A549 (cell line): Measurements from ENCODE around the gene PKLR. TPM values are rescaled to one million over a fixed set of nuclear protein-coding genes. Genes with fewer than 3 reads are reported as not detected.
A peak's percentile ranks its signal among the peaks of the same experiment; 100 is the strongest.

ENCODE experiments used
- ATAC-seq, 2 experiments: fragments of 200-7000 bp in 1 of 2; fragments of >200 bp in 1 of 2; cut with Nextera tagmentation in 1 of 2; cut with Tn5 transposase in 1 of 2; 3 replicates each; pipeline versions ENCODE4 v1.8.0 to v1.9.1; 2018 to 2020; ENCODE audit warnings: mild to moderate bottlenecking in 1 of 2, moderate library complexity in 1 of 2
- CTCF ChIA-PET: fragments of 300-600 bp; sonication (Branson Sonifier 250); formaldehyde crosslinking; extraction: SDS; loops from one replicate; lab custom pipeline; 2021; ENCODE audit warnings: antibody characterized with exemption, inconsistent platforms; lab: Yijun Ruan, JAX
- POLR2A ChIA-PET: fragments of 350-600 bp; formaldehyde crosslinking; extraction: SDS; loops from one replicate; lab custom pipeline; 2021; ENCODE audit warnings: antibody characterized with exemption, inconsistent platforms; lab: Yijun Ruan, JAX
- DNase-seq, 2 experiments: peaks; one replicate each; pipeline versions ENCODE4 v3.0.0 to v3.0.0-alpha.2; 2011 to 2016; ENCODE audit warnings: low read depth in 1 of 2, low spot score in 1 of 2
- FAIRE-seq: peaks from 2 replicates; lab custom pipeline; 2011; peaks lifted over from hg19 to GRCh38; lab: Jason Lieb, UNC
- H3K27ac ChIP-seq, 2 experiments: fragments of >200 bp; sonication (Bioruptor Twin); formaldehyde crosslinking; 3 replicates each; pipeline ENCODE4 v1.5.1; 2016 to 2017
- H3K4me1 ChIP-seq: fragments of >200 bp; sonication (Bioruptor Twin); formaldehyde crosslinking; 3 replicates; pipeline ENCODE4 v1.6.1; 2016
- H3K4me2 ChIP-seq: fragments of >200 bp; sonication (Bioruptor Twin); formaldehyde crosslinking; 3 replicates; pipeline ENCODE4 v1.6.1; 2016
- H3K4me3 ChIP-seq: fragments of >200 bp; sonication (Bioruptor Twin); formaldehyde crosslinking; 3 replicates; pipeline ENCODE4 v1.5.1; 2016
- H3K9me3 ChIP-seq: fragments of >200 bp; sonication (Bioruptor Twin); formaldehyde crosslinking; 3 replicates; pipeline ENCODE4 v1.6.1; 2016
- CBX2 ChIP-seq: fragments of 200-600 bp; sonication (generic); IDR thresholded peaks from 2 replicates; pipeline ENCODE4 v1.6.1; 2016; ENCODE audit warnings: low read depth, mild to moderate bottlenecking, borderline replicate concordance
- CHD4 ChIP-seq: fragments of 200-600 bp; sonication (generic); IDR thresholded peaks from 2 replicates; pipeline ENCODE4 v1.6.1; 2016; ENCODE audit warnings: antibody characterized with exemption, mild to moderate bottlenecking, borderline replicate concordance
- FOXS1 ChIP-seq: fragments of 250-450 bp; sonication (Bioruptor Pico); IDR thresholded peaks from 2 replicates; pipeline ENCODE4 v1.5.0; 2020; ENCODE audit warnings: mild to moderate bottlenecking, moderate library complexity
- HOXA7 ChIP-seq: fragments of 250-450 bp; sonication (Bioruptor Pico); IDR thresholded peaks from 2 replicates; pipeline ENCODE4 v1.5.0; 2020; ENCODE audit warnings: mild to moderate bottlenecking, moderate library complexity
- HOXB5 ChIP-seq: fragments of 250-450 bp; sonication (Bioruptor Pico); IDR thresholded peaks from 2 replicates; pipeline ENCODE4 v1.5.0; 2020; ENCODE audit warnings: mild to moderate bottlenecking, moderate library complexity
- KDM5A ChIP-seq: fragments of 200-600 bp; sonication (generic); IDR thresholded peaks from 2 replicates; pipeline ENCODE4 v1.6.1; 2016; ENCODE audit warnings: antibody characterized with exemption, mild to moderate bottlenecking
- NFE2L2 ChIP-seq: fragments of 150-350 bp; conservative IDR thresholded peaks from 2 replicates; pipeline ENCODE4 v1.6.1; 2014; ENCODE audit warnings: low read length
- NPAS2 ChIP-seq: fragments of 250-450 bp; sonication (Bioruptor Pico); IDR thresholded peaks from 2 replicates; pipeline ENCODE4 v1.8.0; 2022; ENCODE audit warnings: mild to moderate bottlenecking, moderate library complexity, borderline replicate concordance
- POLR2A ChIP-seq: IDR thresholded peaks from 2 replicates; pipeline ENCODE4 v1.6.1; 2012; ENCODE audit warnings: mild to moderate bottlenecking, low read length
- RARB ChIP-seq: fragments of 250-450 bp; sonication (Bioruptor Pico); IDR thresholded peaks from 2 replicates; pipeline ENCODE4 v1.8.0; 2021; ENCODE audit warnings: mild to moderate bottlenecking, moderate library complexity
- SMC3 ChIP-seq: fragments of >200 bp; sonication (Bioruptor Twin); formaldehyde crosslinking; IDR thresholded peaks from 3 replicates; pipeline ENCODE4 v1.6.1; 2018; ENCODE audit warnings: inconsistent platforms
- SREBF2 ChIP-seq: fragments of 450-650 bp; IDR thresholded peaks from 2 replicates; pipeline ENCODE4 v1.6.1; 2014; ENCODE audit warnings: mild to moderate bottlenecking, moderate library complexity
- ZC3H11A ChIP-seq: fragments of 450-650 bp; IDR thresholded peaks from 2 replicates; pipeline ENCODE4 v1.6.1; 2014; ENCODE audit warnings: antibody characterized with exemption, mild to moderate bottlenecking
- WGBS: methylation state at CpG from one replicate; pipeline ENCODE4 v1.1.6; 2017; ENCODE audit errors: missing lambda C conversion rate; 5-methylcytosine and 5-hydroxymethylcytosine counted together
- polyA plus RNA-seq, 4 experiments: library from polyadenylated mRNA; depleted of rRNA in 3 of 4; stranded (reverse); fragments of >200 nt; fragmentation: RNase III in 1 of 4; extraction: RNeasy Plus Mini Kit Qiagen cat#74134 plus additional on column Dnase treatment in 1 of 4; gene quantifications; 2 replicates in 3 of 4; 3 replicates in 1 of 4; pipeline ENCODE4 v1.2.3, GENCODE V29; 2011 to 2017
- TF ChIP-seq, protein P1 (sequence below): fragments of 200-600 bp; sonication (generic); IDR thresholded peaks from 2 replicates; pipeline ENCODE4 v1.6.1; 2016; ENCODE audit warnings: antibody characterized with exemption, mild to moderate bottlenecking, moderate library complexity
- TF ChIP-seq, protein P2 (sequence below): fragments of 150-350 bp; IDR thresholded peaks from 2 replicates; pipeline ENCODE4 v1.6.1; 2014; ENCODE audit warnings: low read depth, mild to moderate bottlenecking, low read length
- TF ChIP-seq, protein P3 (sequence below): IDR thresholded peaks from 2 replicates; pipeline ENCODE4 v1.6.1; 2012
- TF ChIP-seq, protein P4 (sequence below): fragments of 250-450 bp; sonication (Bioruptor Pico); IDR thresholded peaks from 2 replicates; pipeline ENCODE4 v1.5.0; 2020; ENCODE audit warnings: low read depth, mild to moderate bottlenecking, moderate library complexity

Gene PKLR
- polyA plus RNA-seq, 2 of the 4 experiments (the other 2 are of a cell fraction) = 0.03 TPM; not detected in 1

DNA sequence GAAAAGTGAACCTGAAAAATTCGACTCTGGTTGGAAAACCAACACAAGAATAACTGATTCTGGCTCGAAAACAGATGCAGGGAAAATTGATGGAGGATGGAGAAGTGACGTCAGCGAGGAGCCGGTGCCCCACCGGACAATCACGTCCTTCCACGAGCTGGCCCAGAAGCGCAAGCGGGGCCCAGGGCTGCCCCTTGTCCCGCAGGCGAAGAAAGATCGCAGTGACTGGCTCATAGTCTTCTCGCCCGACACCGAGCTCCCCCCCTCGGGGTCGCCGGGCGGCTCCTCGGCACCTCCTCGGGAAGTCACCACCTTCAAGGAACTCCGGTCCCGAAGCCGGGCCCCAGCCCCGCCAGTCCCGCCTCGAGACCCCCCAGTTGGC is 21.3 kb upstream of the PKLR start:
- TF ChIP-seq HOXA7 (CRISPR knock-in tag) (no peak), HOXB5 (CRISPR knock-in tag) (no peak), NPAS2 (no peak), FOXS1 (CRISPR knock-in tag) (no peak), RARB (CRISPR knock-in tag) (no peak), SMC3 (no peak), ZC3H11A (no peak), POLR2A (no peak), CHD4 (no peak), SREBF2 (no peak), KDM5A (no peak), CBX2 (no peak), NFE2L2 (no peak)
- TF ChIP-seq, protein P1, sequence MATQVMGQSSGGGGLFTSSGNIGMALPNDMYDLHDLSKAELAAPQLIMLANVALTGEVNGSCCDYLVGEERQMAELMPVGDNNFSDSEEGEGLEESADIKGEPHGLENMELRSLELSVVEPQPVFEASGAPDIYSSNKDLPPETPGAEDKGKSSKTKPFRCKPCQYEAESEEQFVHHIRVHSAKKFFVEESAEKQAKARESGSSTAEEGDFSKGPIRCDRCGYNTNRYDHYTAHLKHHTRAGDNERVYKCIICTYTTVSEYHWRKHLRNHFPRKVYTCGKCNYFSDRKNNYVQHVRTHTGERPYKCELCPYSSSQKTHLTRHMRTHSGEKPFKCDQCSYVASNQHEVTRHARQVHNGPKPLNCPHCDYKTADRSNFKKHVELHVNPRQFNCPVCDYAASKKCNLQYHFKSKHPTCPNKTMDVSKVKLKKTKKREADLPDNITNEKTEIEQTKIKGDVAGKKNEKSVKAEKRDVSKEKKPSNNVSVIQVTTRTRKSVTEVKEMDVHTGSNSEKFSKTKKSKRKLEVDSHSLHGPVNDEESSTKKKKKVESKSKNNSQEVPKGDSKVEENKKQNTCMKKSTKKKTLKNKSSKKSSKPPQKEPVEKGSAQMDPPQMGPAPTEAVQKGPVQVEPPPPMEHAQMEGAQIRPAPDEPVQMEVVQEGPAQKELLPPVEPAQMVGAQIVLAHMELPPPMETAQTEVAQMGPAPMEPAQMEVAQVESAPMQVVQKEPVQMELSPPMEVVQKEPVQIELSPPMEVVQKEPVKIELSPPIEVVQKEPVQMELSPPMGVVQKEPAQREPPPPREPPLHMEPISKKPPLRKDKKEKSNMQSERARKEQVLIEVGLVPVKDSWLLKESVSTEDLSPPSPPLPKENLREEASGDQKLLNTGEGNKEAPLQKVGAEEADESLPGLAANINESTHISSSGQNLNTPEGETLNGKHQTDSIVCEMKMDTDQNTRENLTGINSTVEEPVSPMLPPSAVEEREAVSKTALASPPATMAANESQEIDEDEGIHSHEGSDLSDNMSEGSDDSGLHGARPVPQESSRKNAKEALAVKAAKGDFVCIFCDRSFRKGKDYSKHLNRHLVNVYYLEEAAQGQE = no peak
- TF ChIP-seq, protein P2, sequence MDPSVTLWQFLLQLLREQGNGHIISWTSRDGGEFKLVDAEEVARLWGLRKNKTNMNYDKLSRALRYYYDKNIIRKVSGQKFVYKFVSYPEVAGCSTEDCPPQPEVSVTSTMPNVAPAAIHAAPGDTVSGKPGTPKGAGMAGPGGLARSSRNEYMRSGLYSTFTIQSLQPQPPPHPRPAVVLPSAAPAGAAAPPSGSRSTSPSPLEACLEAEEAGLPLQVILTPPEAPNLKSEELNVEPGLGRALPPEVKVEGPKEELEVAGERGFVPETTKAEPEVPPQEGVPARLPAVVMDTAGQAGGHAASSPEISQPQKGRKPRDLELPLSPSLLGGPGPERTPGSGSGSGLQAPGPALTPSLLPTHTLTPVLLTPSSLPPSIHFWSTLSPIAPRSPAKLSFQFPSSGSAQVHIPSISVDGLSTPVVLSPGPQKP = no peak
- TF ChIP-seq, protein P3, sequence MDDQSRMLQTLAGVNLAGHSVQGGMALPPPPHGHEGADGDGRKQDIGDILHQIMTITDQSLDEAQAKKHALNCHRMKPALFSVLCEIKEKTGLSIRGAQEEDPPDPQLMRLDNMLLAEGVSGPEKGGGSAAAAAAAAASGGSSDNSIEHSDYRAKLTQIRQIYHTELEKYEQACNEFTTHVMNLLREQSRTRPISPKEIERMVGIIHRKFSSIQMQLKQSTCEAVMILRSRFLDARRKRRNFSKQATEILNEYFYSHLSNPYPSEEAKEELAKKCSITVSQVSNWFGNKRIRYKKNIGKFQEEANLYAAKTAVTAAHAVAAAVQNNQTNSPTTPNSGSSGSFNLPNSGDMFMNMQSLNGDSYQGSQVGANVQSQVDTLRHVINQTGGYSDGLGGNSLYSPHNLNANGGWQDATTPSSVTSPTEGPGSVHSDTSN = no peak
- POLR2A ChIA-PET = interaction anchor here (1.4 to 2.3 kb wide), 2 partner anchors 50 to 78 kb away, joined by 4 to 7 read pairs; partner anchors contain the start of gene CLK2
- H3K9me3 ChIP-seq = no peaks in the 10 kb centered on the region
- peak in 1 of 2 experiments; percentile 41 for DNase-seq
- ATAC-seq = no peak
- H3K4me1 ChIP-seq = peaks cover 20% of the 10 kb centered on the region
- peak overlapping the region; percentile 94 to 98 for H3K27ac ChIP-seq
- H3K4me2 ChIP-seq = peak overlapping the region; percentile 80
- CTCF ChIA-PET = interaction anchor here (0.6 to 7.7 kb wide), 17 partner anchors 9 to 403 kb away, joined by 3 to 149 read pairs (median 5); partner anchors contain the start of genes FDPS, PKLR and SCAMP3
- H3K4me3 ChIP-seq = peak overlapping the region; percentile 71
- FAIRE-seq = no peak
- 11% methylated on average over 26 of the region's 28 CpGs for WGBS

DNA sequence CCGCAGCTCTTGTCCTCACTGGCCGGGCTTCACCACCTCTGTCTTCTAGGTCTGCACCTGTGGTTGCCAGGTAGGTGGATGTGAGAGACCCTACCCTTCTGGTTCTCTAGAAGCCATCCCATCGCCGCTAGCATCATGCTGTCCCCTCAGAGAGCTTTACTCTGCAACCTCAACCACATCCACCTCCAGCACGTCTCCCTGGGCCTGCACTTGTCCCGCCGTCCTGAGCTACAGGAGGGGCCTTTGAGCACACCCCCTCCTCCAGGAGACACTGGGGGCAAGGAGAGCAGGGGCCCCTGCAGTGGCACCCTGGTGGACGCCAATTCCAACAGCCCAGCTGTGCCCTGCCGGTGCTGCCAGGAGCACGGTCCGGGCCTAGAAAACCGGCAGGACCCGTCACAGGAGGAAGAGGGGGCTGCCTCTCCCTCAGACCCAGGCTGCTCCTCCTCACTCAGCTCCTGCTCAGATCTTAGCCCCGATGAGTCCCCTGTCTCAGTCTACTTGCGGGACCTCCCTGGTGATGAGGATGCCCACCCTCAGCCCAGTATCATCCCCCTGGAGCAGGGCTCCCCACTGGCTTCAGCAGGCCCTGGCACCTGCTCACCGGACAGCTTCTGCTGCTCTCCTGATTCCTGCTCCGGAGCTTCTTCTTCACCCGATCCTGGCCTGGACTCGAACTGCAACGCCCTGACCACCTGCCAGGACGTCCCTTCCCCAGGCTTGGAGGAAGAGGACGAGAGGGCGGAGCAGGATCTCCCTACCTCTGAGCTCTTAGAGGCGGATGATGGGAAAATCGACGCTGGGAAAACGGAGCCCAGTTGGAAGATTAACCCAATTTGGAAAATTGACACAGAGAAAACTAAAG is 20.6 kb upstream of the PKLR start:
- no peak for ATAC-seq
- WGBS = 73% methylated on average over 23 of the region's 27 CpGs
- FAIRE-seq = no peak
- H3K4me3 ChIP-seq = peak overlapping the region; percentile 71
- peaks cover 20% of the 10 kb centered on the region for H3K4me1 ChIP-seq
- peak overlapping the region; percentile 80 for H3K4me2 ChIP-seq
- TF ChIP-seq, protein P4, sequence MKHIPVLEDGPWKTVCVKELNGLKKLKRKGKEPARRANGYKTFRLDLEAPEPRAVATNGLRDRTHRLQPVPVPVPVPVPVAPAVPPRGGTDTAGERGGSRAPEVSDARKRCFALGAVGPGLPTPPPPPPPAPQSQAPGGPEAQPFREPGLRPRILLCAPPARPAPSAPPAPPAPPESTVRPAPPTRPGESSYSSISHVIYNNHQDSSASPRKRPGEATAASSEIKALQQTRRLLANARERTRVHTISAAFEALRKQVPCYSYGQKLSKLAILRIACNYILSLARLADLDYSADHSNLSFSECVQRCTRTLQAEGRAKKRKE (CRISPR knock-in tag) = no peak
- TF ChIP-seq, protein P3 = peak; percentile 20; the same call in 1 of the 2 replicates
- H3K9me3 ChIP-seq = no peaks in the 10 kb centered on the region
- peak overlapping the region in 1 of 2 experiments; percentile 98; a peak in 4 of 6 replicates for H3K27ac ChIP-seq
- POLR2A ChIA-PET = interaction anchor here (0.6 to 2.3 kb wide), 3 partner anchors 49 to 1375 kb away, joined by 3 to 7 read pairs (median 4); partner anchors contain the start of genes CLK2 and DENND4B
- DNase-seq = no peak
- CTCF ChIA-PET = interaction anchor here (0.6 to 7.7 kb wide), 17 partner anchors 9 to 403 kb away, joined by 3 to 149 read pairs (median 5); partner anchors contain the start of genes FDPS, PKLR and SCAMP3
